ENCODE results near the gene SWI5. TPM values are rescaled to one million over a fixed set of nuclear protein-coding genes. Genes with fewer than 3 reads are reported as not detected.
"Not testable (repeated sequence)": the region's sequence is repeated elsewhere in the genome, so short reads cannot be mapped to it uniquely, and the experiment has no call there.

SWI5 gene
- 10 to 100 TPM; 16.2 to 26.6 (median 21.0) TPM for total RNA-seq

- Histone ChIP-seq H3K9me3 (no peaks in the 10 kb centered on the region), H3K27ac (replicated peaks in 1 of 4) (peak within 1 kb of the TSS; percentile 84 to 90 (median 89)), H3K27me3 (no peaks in the 10 kb centered on the region), H3K4me1 (peaks cover 30 to 57% (median 41%) of the 10 kb centered on the region in 4 donors), H3K36me3 (peaks cover 8 to 27% (median 25%) of the 10 kb centered on the region in 4 donors), H3K4me3 (peak within 1 kb of the TSS; percentile 81 to 93 (median 90))
- TF ChIP-seq POLR2AphosphoS5 (IDR thresholded peaks at IDR 0.05) (peak; percentile 92 to 96), EP300 (IDR thresholded peaks at IDR 0.05) (no peak), CTCF (IDR thresholded peaks at IDR 0.05) (peak in 1 of 3 experiments; percentile 17), POLR2A (IDR thresholded peaks at IDR 0.05; ENCODE audit: low read depth) (peak; percentile 93)
- DNase-seq (ENCODE audit: extremely low spot score): peak; percentile 100
- 0% methylated on average over 16 of the region's 38 CpGs for WGBS
- intact Hi-C loops (cut with DNase I): no loop called here
Observed at GRCh38 chr9:128276008-128276573, at the start of gene SWI5. Gene SWI5 (plus strand): TSS chr9:128276276.

- H3K9me3 ChIP-seq: no peaks in the 10 kb centered on the region
- no peak overlapping the region for H3K27ac ChIP-seq (replicated peaks in 1 of 4)
- intact Hi-C loops (cut with DNase I): no loop called here
- no peak overlapping the region for H3K4me3 ChIP-seq
- H3K27me3 ChIP-seq: no peaks in the 10 kb centered on the region
- WGBS: 79% methylated on average over 5 of the region's 5 CpGs
- DNase-seq (ENCODE audit: extremely low spot score): no peak
- TF ChIP-seq EP300 (IDR thresholded peaks at IDR 0.05): no peak
- TF ChIP-seq POLR2AphosphoS5 (IDR thresholded peaks at IDR 0.05): no peak
- TF ChIP-seq POLR2A (IDR thresholded peaks at IDR 0.05; ENCODE audit: low read depth): no peak
- TF ChIP-seq CTCF (IDR thresholded peaks at IDR 0.05): no peak
- H3K36me3 ChIP-seq: peaks cover 0 to 25% (median 4%) of the 10 kb centered on the region in 4 donors
- H3K4me1 ChIP-seq: no peaks in the 10 kb centered on the region
Observed at GRCh38 chr9:128226412-128226801, 49.7 kb upstream of the SWI5 start.

GRCh38 chr9:128230897-128231296 lies 45.2 kb upstream of the SWI5 start:
- intact Hi-C loops (cut with DNase I); H3K27ac ChIP-seq (replicated peaks in 1 of 4); H3K4me3 ChIP-seq; H3K36me3 ChIP-seq; DNase-seq (ENCODE audit: extremely low spot score); H3K27me3 ChIP-seq; H3K9me3 ChIP-seq; H3K4me1 ChIP-seq: not testable (repeated sequence)
- 78% methylated on average over 7 of the region's 7 CpGs for WGBS

- intact Hi-C loops (cut with DNase I): no loop called here
- no peak for DNase-seq (ENCODE audit: extremely low spot score)
- Histone ChIP-seq H3K9me3 (no peaks in the 10 kb centered on the region), H3K27me3 (no peaks in the 10 kb centered on the region), H3K4me1 (no peaks in the 10 kb centered on the region), H3K4me3 (no peak overlapping the region), H3K36me3 (no peaks in the 10 kb centered on the region), H3K27ac (replicated peaks in 1 of 4) (peak overlapping the region in 1 of 4 donors; percentile 31)
- WGBS: 75% methylated on average over 16 of the region's 16 CpGs
- TF ChIP-seq POLR2AphosphoS5 (IDR thresholded peaks at IDR 0.05) (peak in 1 of 2 donors; percentile 11), POLR2A (IDR thresholded peaks at IDR 0.05; ENCODE audit: low read depth) (no peak), EP300 (IDR thresholded peaks at IDR 0.05) (no peak), CTCF (IDR thresholded peaks at IDR 0.05) (no peak)
Observed at GRCh38 chr9:128231638-128232527, 44.2 kb upstream of the SWI5 start.
